BJ (cell line): ENCODE data around the gene BEST2. TPM values are rescaled to one million over a fixed set of nuclear protein-coding genes. Genes with fewer than 3 reads are reported as not detected.

Experiments used
- CTCF ChIA-PET: fragments of 350-600 bp; formaldehyde crosslinking; extraction: SDS; loops from one replicate; lab custom pipeline; 2021; ENCODE audit warnings: antibody characterized with exemption, inconsistent platforms; lab: Yijun Ruan, JAX
- POLR2A ChIA-PET: fragments of 300-600 bp; sonication (Branson Sonifier 250); formaldehyde crosslinking; extraction: SDS; loops from one replicate; lab custom pipeline; 2021; ENCODE audit warnings: antibody characterized with exemption; lab: Charles Lee
- DNase-seq: peaks from one replicate; pipeline ENCODE4 v3.0.0-alpha.2; 2011; ENCODE audit warnings: low read depth
- H3K27me3 ChIP-seq: 2 replicates; pipeline ENCODE4 v1.6.0; 2011; ENCODE audit warnings: low read length; ENCODE audit not compliant: control insufficient read depth, insufficient read depth
- H3K36me3 ChIP-seq: 2 replicates; pipeline ENCODE4 v1.5.1; 2011; ENCODE audit warnings: low read length; ENCODE audit not compliant: control insufficient read depth, insufficient read depth
- H3K4me3 ChIP-seq: 2 replicates; pipeline ENCODE4 v1.5.1; 2011; ENCODE audit warnings: low read depth, mild to moderate bottlenecking, control low read depth, low read length
- CTCF ChIP-seq: IDR thresholded peaks from 2 replicates; pipeline ENCODE4 v1.5.1; 2011; ENCODE audit warnings: low read depth, mild to moderate bottlenecking, control low read depth, inconsistent platforms, low read length, moderate library complexity; ENCODE audit not compliant: insufficient read depth
- polyA plus RNA-seq: library from polyadenylated mRNA; depleted of rRNA; stranded (reverse); fragments of >200 nt; gene quantifications from 2 replicates; pipeline ENCODE4 v1.2.3, GENCODE V29; 2011

Gene BEST2
- polyA plus RNA-seq, 1 experiment = not detected

GRCh38 chr19:12789904-12790619 is 38.5 kb downstream of the BEST2 start:
- peak; percentile 75 for DNase-seq
- H3K36me3 ChIP-seq = peaks cover 3% of the 10 kb centered on the region
- ChIA-PET POLR2A (no interaction called here), CTCF (interaction anchor here (0.9 to 17.9 kb wide), 6 partner anchors 12 to 30 kb away, joined by 5 to 874 read pairs (median 8); partner anchors contain the start of gene HOOK2)
- no peaks in the 10 kb centered on the region for H3K27me3 ChIP-seq
- peak overlapping the region; percentile 94 for H3K4me3 ChIP-seq
- TF ChIP-seq CTCF = no peak

- TF ChIP-seq CTCF = no peak
- peaks cover 3% of the 10 kb centered on the region for H3K36me3 ChIP-seq
- POLR2A ChIA-PET = interaction anchor here (1.2 to 3.6 kb wide), 3 partner anchors 8 to 25 kb away, joined by 5 to 16 read pairs (median 8); no protein-coding TSS in a partner anchor
- no peaks in the 10 kb centered on the region for H3K27me3 ChIP-seq
- CTCF ChIA-PET = interaction anchor here (0.6 to 17.9 kb wide), 2 partner anchors 24 to 57 kb away, joined by 3 to 874 read pairs; partner anchors contain the start of gene HOOK2
- H3K4me3 ChIP-seq = peak overlapping the region; percentile 94
- no peak for DNase-seq
Measured at GRCh38 chr19:12790628-12791344, 39.2 kb downstream of the BEST2 start.

GRCh38 chr19:12791345-12792050 is 39.9 kb downstream of the BEST2 start, which contains the start of gene JUNB:
JUNB (plus strand) TSS chr19:12791486; CDS start chr19:12791772, 286 bp downstream.
- Histone ChIP-seq H3K36me3 (peaks cover 3% of the 10 kb centered on the region), H3K27me3 (no peaks in the 10 kb centered on the region), H3K4me3 (peak within 1 kb of the TSS; percentile 94)
- ChIA-PET CTCF (interaction anchor here (0.6 to 17.9 kb wide), 3 partner anchors 9 to 56 kb away, joined by 3 to 874 read pairs (median 4); partner anchors contain the start of gene HOOK2), POLR2A (interaction anchor here (0.6 to 3.6 kb wide), 5 partner anchors 9 to 354 kb away, joined by 3 to 16 read pairs (median 5); no protein-coding TSS in a partner anchor)
- no peak for TF ChIP-seq CTCF
- peak; percentile 83 for DNase-seq

GRCh38 chr19:12792051-12792852 is 40.7 kb downstream of the BEST2 start:
- DNase-seq = no peak
- peaks cover 5% of the 10 kb centered on the region for H3K36me3 ChIP-seq
- H3K27me3 ChIP-seq = no peaks in the 10 kb centered on the region
- ChIA-PET POLR2A (interaction anchor here (0.6 to 3.6 kb wide), 6 partner anchors 10 to 354 kb away, joined by 3 to 16 read pairs (median 6); no protein-coding TSS in a partner anchor), CTCF (interaction anchor here (0.7 to 17.9 kb wide), 4 partner anchors 10 to 174 kb away, joined by 4 to 874 read pairs (median 4); partner anchors contain the start of gene HOOK2)
- TF ChIP-seq CTCF = no peak
- peak overlapping the region; percentile 94 for H3K4me3 ChIP-seq
